Progenitor cell of endocrine pancreas (in vitro differentiated cells): Measurements from ENCODE around the gene BCAS3. TPM values are rescaled to one million over a fixed set of nuclear protein-coding genes. Genes with fewer than 3 reads are reported as not detected.

ENCODE experiments used
- DNase-seq: peaks from one replicate; pipeline ENCODE4 v3.0.0; 2021; ENCODE audit warnings: low spot score; ENCODE audit not compliant: unreplicated experiment
- H3K27ac Mint-ChIP-seq: 2 replicates; pipeline ENCODE4 v1.8.0; 2021; ENCODE audit warnings: mild to moderate bottlenecking, moderate library complexity, mixed read lengths
- H3K27me3 Mint-ChIP-seq: 2 replicates; pipeline ENCODE4 v1.8.0; 2021; ENCODE audit warnings: mixed read lengths
- H3K36me3 Mint-ChIP-seq: 2 replicates; pipeline ENCODE4 v1.8.0; 2022; ENCODE audit warnings: mixed read lengths; ENCODE audit not compliant: insufficient read depth
- H3K4me1 Mint-ChIP-seq: 2 replicates; pipeline ENCODE4 v1.8.0; 2021; ENCODE audit warnings: low read depth, mixed read lengths
- H3K4me3 Mint-ChIP-seq: 2 replicates; pipeline ENCODE4 v1.8.0; 2021; ENCODE audit warnings: low read depth, mild to moderate bottlenecking, moderate library complexity, mixed read lengths
- H3K9me3 Mint-ChIP-seq: 2 replicates; pipeline ENCODE4 v1.8.0; 2021; ENCODE audit warnings: low read depth, mixed read lengths
- CTCF ChIP-seq: fragments of 200-600 bp; sonication (generic); IDR thresholded peaks from one replicate; pipeline ENCODE4 v1.5.0; 2021; ENCODE audit warnings: antibody characterized with exemption, mild to moderate bottlenecking; ENCODE audit not compliant: unreplicated experiment
- total RNA-seq: library from RNA; stranded (reverse); gene quantifications from 2 replicates; pipeline ENCODE4 v1.2.1, GENCODE V29; 2021

BCAS3 gene
- total RNA-seq, 1 donor from 2014 or later, result 36.1 TPM

- Mint-ChIP-seq H3K4me1 (peaks cover 21% of the 10 kb centered on the region), H3K36me3 (no peaks in the 10 kb centered on the region), H3K27me3 (peaks cover 35% of the 10 kb centered on the region), H3K4me3 (no peak overlapping the region), H3K27ac (no peak overlapping the region), H3K9me3 (no peaks in the 10 kb centered on the region)
- no peak for TF ChIP-seq CTCF
- DNase-seq, result no peak
Measured at GRCh38 chr17:61335105-61335844, 657.6 kb downstream of the BCAS3 start.

- Mint-ChIP-seq H3K9me3 (no peaks in the 10 kb centered on the region), H3K27ac (no peak overlapping the region), H3K4me3 (no peak overlapping the region), H3K4me1 (peaks cover 21% of the 10 kb centered on the region), H3K27me3 (peaks cover 31% of the 10 kb centered on the region), H3K36me3 (no peaks in the 10 kb centered on the region)
- no peak for DNase-seq
- TF ChIP-seq CTCF, result no peak
Measured at GRCh38 chr17:61335845-61336655, 658.4 kb downstream of the BCAS3 start.

GRCh38 chr17:61337290-61337689, 659.6 kb downstream of the BCAS3 start:
- TF ChIP-seq CTCF, result no peak
- Mint-ChIP-seq H3K27ac (no peak overlapping the region), H3K9me3 (no peaks in the 10 kb centered on the region), H3K4me3 (no peak overlapping the region), H3K36me3 (no peaks in the 10 kb centered on the region), H3K27me3 (peaks cover 28% of the 10 kb centered on the region), H3K4me1 (peaks cover 21% of the 10 kb centered on the region)
- no peak for DNase-seq

- Mint-ChIP-seq H3K27me3 (peaks cover 27% of the 10 kb centered on the region), H3K9me3 (no peaks in the 10 kb centered on the region), H3K4me1 (peaks cover 21% of the 10 kb centered on the region), H3K27ac (no peak overlapping the region), H3K36me3 (no peaks in the 10 kb centered on the region), H3K4me3 (no peak overlapping the region)
- TF ChIP-seq CTCF, result no peak
- DNase-seq, result no peak
Measured at GRCh38 chr17:61338000-61338798, 660.5 kb downstream of the BCAS3 start.
